Mucosa of stomach (tissue), 1 donor: ENCODE results near the gene SMDT1.

ENCODE experiments used
- H3K27me3 ChIP-seq: one replicate; pipeline ENCODE4 v1.7.0; 2013; ENCODE audit warnings: mild to moderate bottlenecking, low read length; ENCODE audit not compliant: control insufficient read depth, insufficient read depth
- H3K36me3 ChIP-seq: one replicate; pipeline ENCODE4 v1.7.0; 2013; ENCODE audit warnings: low read length; ENCODE audit not compliant: control insufficient read depth, insufficient read depth
- H3K4me1 ChIP-seq: one replicate; pipeline ENCODE4 v1.7.0; 2013; ENCODE audit warnings: mild to moderate bottlenecking, low read length; ENCODE audit not compliant: control insufficient read depth, insufficient read depth
- H3K4me3 ChIP-seq: one replicate; pipeline ENCODE4 v1.7.0; 2013; ENCODE audit warnings: low read length
- H3K9ac ChIP-seq: one replicate; pipeline ENCODE4 v1.7.0; 2013; ENCODE audit warnings: mild to moderate bottlenecking, low read length, moderate library complexity
- H3K9me3 ChIP-seq: one replicate; pipeline ENCODE4 v1.7.0; 2013; ENCODE audit warnings: mild to moderate bottlenecking, low read length, moderate library complexity; ENCODE audit not compliant: control insufficient read depth
- donor health status: Pancreatic carcinoma.

The SMDT1 gene

DNA sequence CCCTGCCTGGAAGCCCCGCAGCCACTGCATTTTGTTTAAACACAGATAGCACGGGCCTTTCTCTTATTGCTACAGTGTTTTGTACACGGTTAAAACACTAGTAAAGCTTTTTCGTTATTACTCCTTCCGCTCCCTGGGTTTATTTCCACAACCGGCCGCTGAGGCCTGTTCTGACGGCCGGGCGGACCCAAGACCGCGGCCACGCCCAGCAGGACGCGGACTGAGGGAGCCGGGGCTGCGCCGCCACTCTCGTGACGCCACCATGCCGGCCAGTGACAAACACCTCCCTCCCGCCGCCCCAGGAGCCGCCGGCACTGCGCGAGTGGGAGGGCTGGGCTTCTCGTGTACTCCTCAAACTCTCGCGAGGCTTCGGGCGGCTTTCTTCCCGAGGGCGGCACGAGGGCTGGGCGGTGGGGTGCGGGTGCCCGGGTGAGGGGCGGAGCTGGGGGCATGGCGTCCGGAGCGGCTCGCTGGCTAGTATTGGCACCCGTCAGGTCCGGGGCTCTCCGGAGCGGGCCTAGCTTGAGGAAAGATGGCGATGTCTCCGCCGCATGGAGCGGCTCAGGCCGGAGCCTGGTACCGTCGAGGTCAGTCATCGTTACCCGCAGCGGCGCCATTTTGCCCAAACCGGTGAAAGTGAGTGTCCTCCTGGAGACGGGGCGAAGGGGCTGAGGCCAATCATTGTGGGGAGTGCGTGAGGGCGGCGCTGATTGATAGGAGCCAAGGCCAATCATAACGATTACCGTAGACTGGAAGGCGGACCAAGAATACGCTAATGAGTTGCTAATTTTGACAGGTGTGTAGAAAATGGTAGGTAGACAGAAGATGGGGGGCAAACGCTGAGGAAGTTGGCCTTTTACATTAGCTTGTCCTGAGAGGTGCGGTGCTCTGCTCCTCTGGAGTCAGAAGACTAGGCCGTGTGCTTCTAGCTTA lies at the start of gene SMDT1:
Gene SMDT1 (plus strand): TSS at position 382 of the 933 bp plus-strand sequence. CDS start 69 bp downstream, at position 451.
- H3K4me1 ChIP-seq, result peaks cover 38% of the 10 kb centered on the region

GRCh38 chr22:42033263-42034181 lies 46.0 kb upstream of the SMDT1 start:
- H3K9me3 ChIP-seq, result no peaks in the 10 kb centered on the region
- no peak overlapping the region for H3K4me3 ChIP-seq
- no peaks in the 10 kb centered on the region for H3K4me1 ChIP-seq
- no peaks in the 10 kb centered on the region for H3K36me3 ChIP-seq
- no peaks in the 10 kb centered on the region for H3K27me3 ChIP-seq
- H3K9ac ChIP-seq, result no peak overlapping the region

More for the DNA sequence above, at the start of gene SMDT1:
- Histone ChIP-seq H3K36me3 (peaks cover 10% of the 10 kb centered on the region), H3K9ac (peak within 1 kb of the TSS; percentile 92), H3K27me3 (no peaks in the 10 kb centered on the region), H3K4me3 (peak within 1 kb of the TSS; percentile 56), H3K9me3 (no peaks in the 10 kb centered on the region)

DNA sequence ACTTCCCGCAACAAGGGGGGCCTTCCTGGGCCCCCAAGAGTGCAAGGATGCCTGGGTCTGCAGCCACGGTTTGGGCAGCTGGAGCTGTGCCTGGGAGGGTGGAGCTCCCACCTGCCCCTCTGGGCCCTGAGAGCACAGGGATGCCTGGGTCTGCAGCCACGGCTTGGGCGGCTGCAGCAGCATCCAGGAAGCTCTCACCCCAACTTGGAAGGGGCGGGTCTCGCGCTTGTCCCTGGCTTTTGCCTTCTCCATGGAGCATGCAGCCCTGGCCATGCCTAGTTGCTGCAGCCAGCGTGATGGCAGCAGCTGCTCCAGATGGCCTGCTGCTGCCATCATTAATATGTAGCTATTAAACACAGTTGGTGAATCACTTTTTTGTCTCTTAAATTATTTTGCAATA lies 44.2 kb upstream of the SMDT1 start:
- Histone ChIP-seq H3K4me3 (no peak overlapping the region), H3K4me1 (no peaks in the 10 kb centered on the region), H3K27me3 (no peaks in the 10 kb centered on the region), H3K9ac (no peak overlapping the region), H3K9me3 (no peaks in the 10 kb centered on the region), H3K36me3 (no peaks in the 10 kb centered on the region)

GRCh38 chr22:42039271-42039670 lies 40.2 kb upstream of the SMDT1 start:
- Histone ChIP-seq H3K9me3 (no peaks in the 10 kb centered on the region), H3K27me3 (no peaks in the 10 kb centered on the region), H3K4me1 (no peaks in the 10 kb centered on the region), H3K4me3 (no peak overlapping the region), H3K9ac (no peak overlapping the region), H3K36me3 (no peaks in the 10 kb centered on the region)

DNA sequence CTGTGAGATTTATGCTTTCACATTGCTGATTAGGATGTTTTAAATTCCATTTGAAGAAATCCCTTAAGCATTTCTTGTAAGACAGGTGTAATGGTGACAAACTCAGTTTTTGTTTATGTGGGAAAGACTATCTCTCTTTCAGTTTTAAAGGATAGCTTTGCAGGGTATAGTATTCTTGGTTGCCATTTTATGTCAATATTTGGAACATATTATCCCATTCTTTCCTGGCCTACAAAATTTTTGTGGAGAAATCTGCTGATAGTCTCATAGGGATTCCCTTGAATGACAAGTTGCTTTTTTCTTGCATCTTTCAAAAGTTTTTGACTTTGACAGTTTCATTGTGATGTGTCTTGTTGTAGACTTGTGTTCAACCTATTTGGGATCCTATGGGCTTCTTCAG lies 37.7 kb upstream of the SMDT1 start:
- Histone ChIP-seq H3K9ac (no peak overlapping the region), H3K36me3 (no peaks in the 10 kb centered on the region), H3K9me3 (no peaks in the 10 kb centered on the region), H3K4me3 (no peak overlapping the region), H3K27me3 (no peaks in the 10 kb centered on the region), H3K4me1 (no peaks in the 10 kb centered on the region)

- no peaks in the 10 kb centered on the region for H3K27me3 ChIP-seq
- no peak overlapping the region for H3K4me3 ChIP-seq
- no peaks in the 10 kb centered on the region for H3K36me3 ChIP-seq
- no peaks in the 10 kb centered on the region for H3K4me1 ChIP-seq
- no peak overlapping the region for H3K9ac ChIP-seq
- no peaks in the 10 kb centered on the region for H3K9me3 ChIP-seq
These were observed 28.8 kb upstream of the SMDT1 start for GRCh38 chr22:42050641-42051180.

DNA sequence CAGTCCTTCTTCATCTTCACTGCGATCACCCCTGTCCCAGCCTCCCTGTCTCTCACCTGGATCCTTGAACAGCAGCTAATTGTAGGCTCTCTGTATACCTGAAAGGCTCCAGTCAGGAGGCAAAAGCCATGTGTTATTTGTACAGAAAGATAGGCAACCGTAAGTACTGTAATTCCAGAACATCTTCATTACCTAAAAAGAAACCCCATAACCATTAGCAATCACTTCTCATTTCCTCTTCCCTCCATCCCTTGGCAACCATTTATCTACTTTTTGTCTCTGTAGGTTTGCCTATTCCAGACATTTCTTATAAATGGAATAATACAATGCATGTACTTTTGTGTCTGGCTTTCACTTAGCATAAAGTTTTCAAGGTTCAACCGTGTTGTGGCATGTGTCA lies 26.7 kb upstream of the SMDT1 start:
- no peaks in the 10 kb centered on the region for H3K27me3 ChIP-seq
- no peaks in the 10 kb centered on the region for H3K4me1 ChIP-seq
- H3K36me3 ChIP-seq, result no peaks in the 10 kb centered on the region
- H3K4me3 ChIP-seq, result no peak overlapping the region
- H3K9ac ChIP-seq, result no peak overlapping the region
- H3K9me3 ChIP-seq, result no peaks in the 10 kb centered on the region

DNA sequence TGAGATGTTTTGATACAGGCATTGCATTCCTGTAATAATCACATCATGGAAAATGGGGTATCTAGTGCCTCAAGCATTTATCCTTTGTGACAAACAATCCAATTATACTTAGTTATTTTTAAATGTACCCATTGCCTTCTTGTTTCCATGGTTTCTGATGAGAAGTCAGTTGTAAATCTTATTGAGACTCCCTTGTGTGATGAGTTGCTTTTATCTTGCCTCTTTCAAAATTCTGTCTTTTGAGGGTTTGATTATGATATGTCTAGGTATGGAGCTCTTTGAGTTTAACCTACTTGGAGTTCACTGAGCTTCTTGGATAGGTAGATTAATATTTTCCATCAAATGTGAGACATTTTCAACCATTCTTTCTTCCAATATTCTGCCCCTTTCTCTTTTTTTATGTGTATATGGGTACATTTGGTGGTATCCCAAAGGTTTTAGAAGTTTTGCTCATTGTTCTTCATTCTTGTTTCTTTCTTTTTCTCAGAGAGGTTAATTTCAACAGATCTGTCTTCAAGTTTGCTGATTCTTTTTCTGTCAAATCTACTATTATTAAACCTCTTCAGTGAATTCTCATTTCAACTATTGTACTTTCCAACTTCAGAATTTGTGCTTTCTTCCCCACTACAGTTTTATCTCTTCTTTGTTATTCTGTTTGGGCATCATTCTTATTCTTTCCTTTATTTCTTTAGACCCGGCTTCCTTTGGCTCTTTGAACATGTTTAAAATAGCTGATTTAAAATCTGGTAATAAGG lies 22.6 kb upstream of the SMDT1 start:
- H3K9ac ChIP-seq, result no peak overlapping the region
- peaks cover 13% of the 10 kb centered on the region for H3K36me3 ChIP-seq
- H3K4me3 ChIP-seq, result no peak overlapping the region
- no peaks in the 10 kb centered on the region for H3K9me3 ChIP-seq
- H3K4me1 ChIP-seq, result no peaks in the 10 kb centered on the region
- H3K27me3 ChIP-seq, result no peaks in the 10 kb centered on the region

- Histone ChIP-seq H3K36me3 (peaks cover 13% of the 10 kb centered on the region), H3K4me1 (no peaks in the 10 kb centered on the region), H3K9ac (no peak overlapping the region), H3K4me3 (no peak overlapping the region), H3K27me3 (no peaks in the 10 kb centered on the region), H3K9me3 (no peaks in the 10 kb centered on the region)
These were observed 19.0 kb upstream of the SMDT1 start for GRCh38 chr22:42060489-42060888.

- Histone ChIP-seq H3K27me3 (no peaks in the 10 kb centered on the region), H3K36me3 (peaks cover 13% of the 10 kb centered on the region), H3K4me1 (no peaks in the 10 kb centered on the region), H3K4me3 (no peak overlapping the region), H3K9ac (no peak overlapping the region), H3K9me3 (no peaks in the 10 kb centered on the region)
These were observed 18.5 kb upstream of the SMDT1 start for GRCh38 chr22:42061041-42061440.

DNA sequence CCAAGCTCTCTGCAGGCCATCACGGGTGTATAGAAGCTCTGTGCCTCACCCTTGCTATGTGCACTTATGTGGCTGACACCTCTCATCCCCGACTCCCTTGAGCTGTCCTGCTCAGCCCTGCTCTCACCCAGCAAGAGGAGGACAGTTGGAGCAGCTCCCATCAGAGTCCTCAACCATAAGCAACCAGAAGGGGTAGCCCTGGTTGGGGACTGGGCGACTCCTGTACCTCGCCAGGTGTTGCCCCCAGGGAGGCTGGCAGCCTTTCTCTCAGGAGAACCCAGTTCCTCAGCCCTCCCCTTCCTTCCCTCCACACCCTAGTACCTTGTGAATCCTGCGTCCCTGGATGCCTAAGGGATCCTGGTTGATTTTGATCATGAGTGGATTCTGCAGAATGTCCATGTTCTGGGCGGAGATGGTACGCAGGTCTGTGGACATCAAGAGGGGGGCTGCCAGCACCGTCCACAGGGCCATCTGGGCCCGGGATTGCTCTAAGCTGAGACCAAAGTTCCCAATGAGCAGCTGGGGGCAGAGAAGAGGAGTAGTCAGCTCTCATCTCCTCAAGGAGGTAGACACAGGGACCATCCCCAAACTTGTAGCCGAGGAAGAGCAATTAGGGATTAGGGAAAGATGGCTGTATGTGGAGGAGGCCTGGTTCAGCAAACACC lies 16.9 kb upstream of the SMDT1 start:
- H3K9ac ChIP-seq, result no peak overlapping the region
- H3K4me1 ChIP-seq, result no peaks in the 10 kb centered on the region
- no peaks in the 10 kb centered on the region for H3K9me3 ChIP-seq
- H3K36me3 ChIP-seq, result peaks cover 13% of the 10 kb centered on the region
- H3K27me3 ChIP-seq, result no peaks in the 10 kb centered on the region
- no peak overlapping the region for H3K4me3 ChIP-seq
